ENCODE results near the gene BICD1.

The BICD1 gene

DNA sequence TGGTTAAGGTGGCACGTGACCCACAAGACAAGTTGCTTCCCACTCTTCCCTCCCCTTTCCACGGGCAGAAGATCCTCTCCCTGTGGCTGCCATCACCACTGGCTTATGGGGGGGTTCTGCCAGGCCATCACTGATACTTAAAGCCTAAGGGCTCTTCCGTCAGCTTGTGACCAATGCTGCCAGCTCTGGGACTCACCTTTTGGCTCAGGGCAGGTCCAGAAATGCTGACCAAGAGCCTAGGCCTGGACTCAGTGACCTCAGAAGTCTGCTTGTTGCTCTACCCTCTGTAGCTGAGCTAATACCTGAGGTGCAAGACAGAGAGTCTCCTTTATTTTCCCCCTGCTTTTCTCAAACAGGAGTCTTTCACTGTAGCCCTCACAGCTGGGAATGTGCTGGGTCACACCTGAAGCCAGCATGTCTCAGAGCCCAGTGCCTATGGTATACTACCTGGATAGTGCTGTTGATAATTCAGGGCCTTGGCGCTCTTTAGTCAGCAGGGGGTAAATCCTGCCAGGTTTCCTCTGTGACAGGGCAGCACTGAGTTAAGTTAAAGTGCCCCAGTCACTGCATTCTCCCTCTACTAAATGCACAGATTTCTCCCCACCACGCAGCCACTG is 312.4 kb downstream of the BICD1 start:
- DNase-seq: no peak

DNA sequence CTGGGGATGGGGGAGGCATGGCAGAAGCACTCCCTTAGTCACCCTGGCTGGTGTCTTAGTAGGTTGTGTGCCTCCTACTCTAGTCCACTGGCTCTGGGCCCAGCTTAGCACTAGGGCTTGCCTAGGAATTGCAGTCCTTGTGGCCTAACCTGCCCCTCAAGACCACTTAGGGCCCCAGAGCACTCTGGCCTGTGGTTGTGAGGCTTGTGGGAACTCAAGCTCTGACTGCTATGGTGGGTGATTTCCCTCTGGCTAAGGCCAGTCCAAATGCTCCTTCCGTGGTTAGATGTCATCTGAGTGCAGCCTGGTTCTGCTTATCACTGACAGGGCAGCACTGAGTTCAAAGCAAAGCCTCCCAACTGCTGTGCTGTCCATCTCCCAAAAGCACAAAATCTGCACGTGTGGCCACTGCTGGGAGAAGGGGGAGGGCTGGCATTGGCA is 312.9 kb downstream of the BICD1 start:
- DNase-seq: no peak

DNA sequence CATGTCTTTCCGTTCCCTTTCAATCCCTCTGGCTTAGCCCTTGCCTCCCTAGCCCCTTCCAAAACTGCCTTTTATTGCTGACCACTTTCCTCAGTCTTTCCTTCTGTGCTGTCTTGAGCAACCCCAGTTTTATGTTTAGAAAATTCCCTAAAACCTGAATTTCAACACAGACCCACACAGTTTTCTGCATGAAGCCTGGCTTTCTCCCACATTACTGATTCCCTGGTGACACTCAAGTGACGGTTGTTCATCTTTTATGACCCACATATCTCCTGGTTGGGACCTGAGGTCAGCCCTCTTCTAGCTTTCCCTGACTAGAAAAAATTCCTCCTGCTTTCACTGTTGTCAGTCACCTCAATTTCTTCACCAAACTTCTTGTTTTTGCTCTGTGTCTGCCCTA is 313.7 kb downstream of the BICD1 start:
- DNase-seq: no peak

DNA sequence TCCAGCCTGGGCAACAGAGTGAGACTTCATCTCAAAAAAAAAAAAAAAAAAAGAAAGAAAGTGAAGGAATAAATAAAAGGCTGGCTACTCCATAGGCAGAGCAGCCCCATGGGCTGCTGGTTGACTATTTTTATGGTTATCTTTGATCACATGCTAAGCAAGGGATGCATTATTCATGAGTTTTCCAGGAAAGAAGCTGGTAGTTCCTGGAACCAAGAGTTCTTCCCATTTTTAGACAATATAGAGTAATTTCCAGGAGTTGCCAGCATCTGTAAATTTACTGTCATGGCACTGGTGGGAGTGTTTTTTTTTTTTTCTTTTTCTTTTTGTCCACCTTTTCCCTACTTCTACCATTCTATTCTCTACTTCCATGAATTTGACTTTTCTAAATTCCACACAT is 316.9 kb downstream of the BICD1 start:
- no peak for DNase-seq

DNA sequence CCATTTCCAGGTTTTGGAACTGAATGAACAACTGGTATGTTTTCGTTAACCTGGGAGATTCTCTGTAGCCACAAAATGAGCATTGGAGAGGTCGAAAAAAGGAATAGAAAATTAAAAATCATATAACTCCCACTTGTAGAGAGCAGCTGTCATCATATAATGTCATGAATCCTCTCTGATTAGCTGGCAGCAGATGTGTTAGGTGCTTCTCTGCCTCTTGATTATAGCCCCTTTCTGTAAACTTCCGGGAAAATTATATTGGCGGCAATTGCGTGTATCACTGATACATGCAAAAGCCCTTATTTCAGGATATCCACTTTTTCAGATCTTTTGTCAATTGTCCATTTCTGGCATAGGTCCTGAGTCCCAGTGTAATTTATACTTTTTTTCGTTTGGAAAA is 324.4 kb downstream of the BICD1 start:
- DNase-seq: no peak
